Fibroblast of the aortic adventitia (primary cell): ENCODE measurements around the gene POU3F3. TPM values are rescaled to one million over a fixed set of nuclear protein-coding genes. Genes with fewer than 3 reads are reported as not detected.

Experiments
- DNase-seq: peaks from one replicate; pipeline ENCODE4 v3.0.0-alpha.2; 2010; ENCODE audit warnings: low read depth
- H3K4me3 ChIP-seq: 2 replicates; pipeline ENCODE4 v1.5.1; 2011; ENCODE audit warnings: low read depth, mild to moderate bottlenecking, control low read depth, low read length, moderate library complexity
- CTCF ChIP-seq: IDR thresholded peaks from 2 replicates; pipeline ENCODE4 v1.5.1; 2011; ENCODE audit warnings: mild to moderate bottlenecking, low read length, control low read depth, inconsistent platforms; ENCODE audit not compliant: insufficient read depth
- total RNA-seq: library from RNA; depleted of rRNA; stranded (reverse); fragments of >200 nt; gene quantifications from 2 replicates; pipeline ENCODE4 v1.2.3, GENCODE V29; 2012; ENCODE audit warnings: low replicate concordance

Gene POU3F3
- not detected in 2 replicates for total RNA-seq

DNA sequence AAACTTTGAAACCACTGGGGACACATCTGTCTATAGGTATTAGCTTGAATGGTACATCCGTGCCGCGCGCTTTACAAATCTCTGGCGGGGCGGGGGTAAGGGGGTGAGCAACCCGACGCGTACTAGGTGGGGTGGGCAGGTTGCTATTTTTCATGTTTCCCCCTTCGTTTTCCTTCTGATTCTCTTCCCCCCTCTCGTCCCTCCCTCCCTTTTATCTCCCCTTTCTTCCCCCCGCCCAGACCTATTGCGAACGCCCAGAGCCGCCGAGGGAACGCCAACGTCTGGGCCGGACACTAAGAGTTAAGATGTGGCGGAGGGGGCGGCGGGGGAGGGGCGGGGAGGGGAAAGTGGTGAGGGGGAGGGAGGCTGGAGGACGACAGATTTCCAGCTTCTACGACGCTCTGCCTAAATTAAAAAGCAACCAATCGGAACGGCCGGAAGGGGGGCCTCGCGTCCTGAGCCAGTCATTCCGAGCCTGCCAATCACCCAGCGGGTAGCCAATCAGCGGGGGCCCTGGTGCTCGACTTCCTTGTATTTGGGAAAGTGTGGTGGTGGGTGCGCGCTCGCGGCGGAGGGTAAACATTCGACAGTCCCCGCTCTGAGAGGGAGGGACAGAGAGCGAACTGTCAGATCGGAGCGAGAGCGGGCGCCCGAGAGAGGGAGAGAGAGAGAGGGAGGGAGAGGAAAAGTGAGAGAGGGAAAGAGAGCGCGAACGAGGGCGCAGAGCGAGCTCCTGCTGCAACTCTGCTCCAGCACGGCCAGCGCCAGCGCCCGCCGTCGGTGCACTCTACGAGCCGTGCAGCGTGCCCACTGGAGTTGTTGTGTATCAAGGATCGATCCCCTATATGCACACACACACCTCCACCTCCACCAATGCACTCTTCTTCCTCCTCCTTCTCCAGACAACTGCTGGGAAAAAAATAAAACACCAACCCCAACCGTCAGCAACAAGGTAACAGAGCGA is at the start of gene POU3F3:
Gene POU3F3, plus strand, starts transcription at position 582 of the 964 bp plus-strand sequence. CDS start 1,396 bp downstream, outside the sequence.
- DNase-seq = no peak
- no peak for TF ChIP-seq CTCF
- peak within 1 kb of the TSS; percentile 39 for H3K4me3 ChIP-seq

DNA sequence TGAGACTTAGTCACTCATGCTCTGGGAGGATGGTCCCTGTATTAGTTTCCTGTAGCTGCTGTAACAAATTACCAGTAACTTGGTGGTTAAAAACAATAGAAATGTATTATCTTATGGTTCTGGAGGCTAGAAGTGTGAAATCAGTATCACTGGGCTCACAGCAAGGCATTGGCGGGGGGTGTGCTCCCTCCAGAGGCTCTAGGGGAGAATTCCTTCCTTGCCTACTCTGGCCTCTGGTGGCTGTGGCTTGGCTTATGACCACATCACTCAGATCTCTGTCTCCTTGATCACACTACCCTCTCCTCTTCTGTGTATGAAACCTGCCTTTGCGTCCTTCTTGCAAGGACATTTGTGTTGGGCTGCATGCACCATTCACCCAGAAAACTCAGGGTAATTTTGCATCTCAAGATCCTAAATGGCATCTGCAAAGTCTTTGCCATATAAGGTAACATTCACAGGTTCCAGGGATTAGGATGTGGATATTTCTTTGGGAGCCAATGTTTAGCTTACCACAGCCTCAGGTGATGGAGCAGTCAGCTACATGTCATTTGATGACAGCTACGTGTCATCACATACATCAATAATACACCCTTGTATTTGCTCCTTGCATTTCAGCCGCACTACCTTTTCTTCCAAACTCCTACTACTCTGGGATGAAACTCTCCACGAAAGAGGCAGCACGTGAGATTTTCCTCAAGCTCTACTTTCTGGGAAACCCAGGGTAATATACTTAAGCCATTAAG is 49.6 kb upstream of the POU3F3 start:
- H3K4me3 ChIP-seq = no peak overlapping the region
- DNase-seq = no peak
- TF ChIP-seq CTCF = no peak

DNA sequence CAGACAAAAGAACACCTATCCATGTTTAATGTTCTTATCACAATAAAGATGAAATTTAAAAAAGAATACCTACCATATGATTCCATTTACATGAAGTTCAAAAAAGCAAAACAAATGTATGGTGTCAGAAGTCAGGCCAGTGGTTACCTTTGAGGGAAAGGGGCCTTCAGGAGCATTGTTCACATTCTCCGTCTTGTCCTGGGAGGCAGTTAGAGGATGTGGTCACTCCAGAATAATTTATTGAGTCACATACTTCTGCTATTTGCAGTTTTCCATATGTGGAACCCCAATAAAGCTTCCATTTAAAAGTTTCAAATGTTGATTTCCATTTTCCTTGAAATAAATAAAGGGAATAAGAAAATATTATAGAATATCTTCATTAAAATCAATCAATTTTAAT is 41.6 kb upstream of the POU3F3 start:
- TF ChIP-seq CTCF = no peak
- no peak for DNase-seq
- no peak overlapping the region for H3K4me3 ChIP-seq

- DNase-seq = no peak
- no peak for TF ChIP-seq CTCF
- H3K4me3 ChIP-seq = no peak overlapping the region
These were observed 37.8 kb upstream of the POU3F3 start for GRCh38 chr2:104816143-104816542.

GRCh38 chr2:104818264-104818663 is 35.7 kb upstream of the POU3F3 start:
- TF ChIP-seq CTCF = no peak
- H3K4me3 ChIP-seq = no peak overlapping the region
- DNase-seq = no peak

DNA sequence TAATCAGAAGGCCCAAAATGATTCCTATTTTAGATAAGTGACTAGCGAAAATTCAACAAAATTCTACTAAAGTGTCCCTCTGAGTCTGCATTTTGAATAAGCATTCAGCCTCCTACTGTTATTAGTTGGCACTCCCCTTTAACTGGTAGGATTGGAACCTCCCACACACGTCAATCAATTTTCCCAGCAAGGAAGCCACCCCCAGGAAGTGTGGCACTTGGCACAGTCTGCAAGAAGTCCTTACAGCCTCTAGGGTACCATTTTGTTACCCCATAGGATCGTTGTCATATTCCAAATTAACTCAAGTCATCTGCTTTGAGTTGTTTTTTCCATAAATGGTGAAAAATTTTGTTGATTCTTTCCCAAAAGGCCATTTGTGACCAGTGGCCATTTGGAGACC is 33.8 kb upstream of the POU3F3 start:
- TF ChIP-seq CTCF = no peak
- no peak overlapping the region for H3K4me3 ChIP-seq
- DNase-seq = no peak
